HCT116 (cell line): Measurements from ENCODE around the gene LIMS2. TPM values are rescaled to one million over a fixed set of nuclear protein-coding genes. Genes with fewer than 3 reads are reported as not detected.

ENCODE experiments used
- ATAC-seq: fragments of 200-7000 bp; cut with Tn5 transposase; 2 replicates; pipeline ENCODE4 v1.9.1; 2020; ENCODE audit warnings: mild to moderate bottlenecking, moderate library complexity
- BruUV-seq: library from RNA; stranded (reverse); fragments of 400-500 nt; replicated peaks from 2 replicates; lab custom pipeline; 2021; lab: Mats Ljungman, UMichigan
- CTCF ChIA-PET: fragments of 300-600 bp; sonication (Branson Sonifier 250); formaldehyde crosslinking; loops from one replicate; lab custom pipeline; 2021; ENCODE audit warnings: antibody characterized with exemption; lab: Charles Lee
- POLR2A ChIA-PET: fragments of 300-600, 350-600 bp; sonication (Branson Sonifier 250); formaldehyde crosslinking; loops from one replicate; lab custom pipeline; 2021; ENCODE audit warnings: antibody characterized with exemption; lab: Charles Lee
- RAD21 ChIA-PET, 2 experiments: fragments of 300-600 bp; sonication (Branson Sonifier 250); formaldehyde crosslinking; loops; one replicate each; lab custom pipeline; 2023; ENCODE audit warnings: low total read pairs in 2 of 2; ENCODE audit not compliant: uncharacterized antibody in 2 of 2, unreplicated experiment in 2 of 2, low non-redundant PET in 1 of 2; lab: Charles Lee
- DNase-seq: peaks from one replicate; pipeline ENCODE4 v3.0.0-alpha.2; 2010; ENCODE audit warnings: low read depth, low spot score
- H2AFZ ChIP-seq: fragments of 200-600 bp; shearing (Covaris generic), sonication (generic); 2 replicates; pipeline ENCODE4 v1.6.1; 2017; ENCODE audit warnings: low read depth, mixed run types, mixed read lengths, antibody characterized with exemption, low read length; ENCODE audit not compliant: poor library complexity, severe bottlenecking
- H3K27ac ChIP-seq: 2 replicates; pipeline ENCODE4 v1.5.1; 2012; ENCODE audit warnings: low read depth, low read length
- H3K27me3 ChIP-seq: fragments of 200-600 bp; sonication (generic); 2 replicates; pipeline ENCODE4 v1.6.1; 2016; ENCODE audit warnings: mixed run types, low read length, mixed read lengths; ENCODE audit not compliant: insufficient read depth
- H3K36me3 ChIP-seq, 2 experiments: fragments of 200-500 bp in 1 of 2; fragments of 200-600 bp in 1 of 2; sonication (Bioruptor generic) in 1 of 2; sonication (generic) in 1 of 2; 2 replicates each; pipeline versions ENCODE4 v1.5.1 to v1.6.1; 2014 to 2016; ENCODE audit warnings: low read length in 2 of 2, inconsistent platforms in 1 of 2, mixed read lengths in 1 of 2, mixed run types in 1 of 2; ENCODE audit not compliant: insufficient read depth in 2 of 2, control insufficient read depth in 1 of 2
- H3K4me1 ChIP-seq, 2 experiments: fragments of 200-600 bp in 1 of 2; sonication (generic) in 1 of 2; 2 replicates each; pipeline versions ENCODE4 v1.5.1 to v1.6.1; 2012 to 2017; ENCODE audit warnings: low read length in 2 of 2, inconsistent platforms in 1 of 2, mild to moderate bottlenecking in 1 of 2, mixed read lengths in 1 of 2, mixed run types in 1 of 2, moderate library complexity in 1 of 2; ENCODE audit not compliant: insufficient read depth in 2 of 2, control insufficient read depth in 1 of 2
- H3K4me2 ChIP-seq: fragments of 200-600 bp; sonication (generic); 2 replicates; pipeline ENCODE4 v1.6.1; 2017; ENCODE audit warnings: mixed run types, low read length, mixed read lengths
- H3K4me3 ChIP-seq, 2 experiments: fragments of 200-600 bp in 1 of 2; sonication (generic) in 1 of 2; replicated peaks in 1 of 2; 2 replicates each; pipeline ENCODE4 v1.5.1; 2011 to 2016; ENCODE audit warnings: low read length in 2 of 2, control low read depth in 1 of 2, low read depth in 1 of 2, mild to moderate bottlenecking in 1 of 2, mixed read lengths in 1 of 2, mixed run types in 1 of 2
- H3K79me2 ChIP-seq: fragments of 200-600 bp; sonication (generic); 2 replicates; pipeline ENCODE4 v1.6.1; 2017; ENCODE audit warnings: mild to moderate bottlenecking, mixed run types, low read length, moderate library complexity, mixed read lengths; ENCODE audit not compliant: insufficient read depth
- H3K9ac ChIP-seq: fragments of 200-600 bp; sonication (generic); 2 replicates; pipeline ENCODE4 v1.6.1; 2016; ENCODE audit warnings: low read length, mixed read lengths
- H3K9me2 ChIP-seq: fragments of 200-600 bp; sonication (generic), shearing (Covaris generic); 2 replicates; pipeline ENCODE4 v1.6.1; 2017; ENCODE audit warnings: mixed run types, mild to moderate bottlenecking, moderate library complexity; ENCODE audit not compliant: insufficient read depth
- H3K9me3 ChIP-seq, 2 experiments: fragments of 200-500 bp in 1 of 2; fragments of 200-600 bp in 1 of 2; sonication (Bioruptor generic) in 1 of 2; sonication (generic) in 1 of 2; 2 replicates each; pipeline ENCODE4 v1.6.1; 2014 to 2017; ENCODE audit warnings: low read length in 2 of 2, mixed read lengths in 2 of 2, inconsistent platforms in 1 of 2, low read depth in 1 of 2, mild to moderate bottlenecking in 1 of 2, mixed run types in 1 of 2, moderate library complexity in 1 of 2; ENCODE audit not compliant: control insufficient read depth in 1 of 2, insufficient read depth in 1 of 2
- H4K20me1 ChIP-seq: fragments of 200-600 bp; sonication (generic), shearing (Covaris generic); 2 replicates; pipeline ENCODE4 v1.6.1; 2017; ENCODE audit warnings: mixed run types, mild to moderate bottlenecking, moderate library complexity; ENCODE audit not compliant: insufficient read depth
- EZH2 ChIP-seq: fragments of 200-600 bp; sonication (generic); IDR thresholded peaks from 2 replicates; pipeline ENCODE4 v1.6.1; 2017; ENCODE audit warnings: antibody characterized with exemption, mixed run types
- EZH2phosphoT487 ChIP-seq: fragments of 200-600 bp; IDR thresholded peaks from 2 replicates; pipeline ENCODE4 v1.6.1; 2018; ENCODE audit warnings: antibody characterized with exemption, borderline replicate concordance
- JUND ChIP-seq: IDR thresholded peaks from 2 replicates; pipeline ENCODE4 v1.6.1; 2012
- POLR2AphosphoS5 ChIP-seq: IDR thresholded peaks from 2 replicates; pipeline ENCODE4 v1.6.1; 2011; ENCODE audit warnings: mild to moderate bottlenecking, low read depth, low read length, moderate library complexity
- SP1 ChIP-seq: IDR thresholded peaks from 2 replicates; pipeline ENCODE4 v1.6.1; 2012; ENCODE audit warnings: low read depth
- intact Hi-C: fragments of 100-400 bp; cut with micrococcal nuclease; formaldehyde crosslinking; loops from 2 replicates; pipeline ENCODE4 v1.10.0; 2022
- total RNA-seq: library from RNA; stranded (reverse); gene quantifications from one replicate; pipeline ENCODE4 v1.2.1, GENCODE V29; 2021; ENCODE audit not compliant: unreplicated experiment
- TF ChIP-seq, protein P1 (sequence below), 3 experiments: fragments of 200-600 bp in 1 of 3; sonication (generic) in 1 of 3; IDR thresholded peaks in 2 of 3; conservative IDR thresholded peaks in 1 of 3; 2 replicates each; pipeline ENCODE4 v1.5.1; 2012 to 2017; ENCODE audit warnings: low read depth in 2 of 3, low read length in 2 of 3, antibody characterized with exemption in 1 of 3, borderline replicate concordance in 1 of 3, control low read depth in 1 of 3, mild to moderate bottlenecking in 1 of 3, mixed read lengths in 1 of 3, mixed run types in 1 of 3, moderate library complexity in 1 of 3; ENCODE audit not compliant: insufficient read depth in 1 of 3

The LIMS2 gene
- total RNA-seq, 1 experiment from 2014 or later: 3.7 TPM

DNA sequence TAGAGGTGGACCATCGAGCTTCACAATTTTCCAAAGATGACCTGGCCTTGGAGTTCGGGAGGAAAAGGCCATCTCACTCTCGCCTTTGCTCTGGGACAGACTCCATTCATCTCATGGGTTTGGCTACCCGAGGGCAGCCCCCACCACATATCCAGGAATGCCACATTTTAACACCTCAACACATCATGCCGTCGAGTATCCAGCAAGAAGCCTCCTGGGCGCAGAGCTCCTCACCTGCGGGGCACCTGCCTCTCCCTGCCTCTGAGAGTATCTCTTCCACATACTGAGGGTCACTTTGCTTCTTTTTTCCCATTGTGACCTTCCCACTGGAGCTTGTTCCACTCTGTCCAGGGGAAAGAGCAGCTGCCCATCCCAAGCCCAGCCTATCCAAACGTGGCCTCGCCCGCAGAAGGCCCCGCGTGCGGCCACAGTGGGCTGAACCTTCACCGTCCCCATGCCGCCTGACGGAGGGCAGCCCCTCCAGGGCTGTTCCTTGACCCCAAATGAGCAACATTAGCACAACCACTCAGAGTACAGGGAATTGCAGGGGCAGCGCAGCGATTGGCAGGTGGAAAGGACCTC, 5.5 kb upstream of the LIMS2 start:
- Histone ChIP-seq H3K4me3 (no peak overlapping the region), H3K9me2 (no peaks in the 10 kb centered on the region), H3K36me3 (no peaks in the 10 kb centered on the region), H3K27me3 (peaks cover 3% of the 10 kb centered on the region; the same call in 1 of the 2 replicates), H3K27ac (no peak overlapping the region), H4K20me1 (no peaks in the 10 kb centered on the region), H3K4me2 (no peak overlapping the region), H2AFZ (no peak overlapping the region), H3K9ac (no peak overlapping the region), H3K79me2 (no peaks in the 10 kb centered on the region), H3K4me1 (peaks cover 0 to 3% of the 10 kb centered on the region in 2 experiments; a peak in 2 of 4 replicates), H3K9me3 (no peaks in the 10 kb centered on the region)
- CTCF ChIA-PET: no interaction called here
- no TSS peak for BruUV-seq
- TF ChIP-seq EZH2phosphoT487: no peak
- TF ChIP-seq EZH2: no peak
- no peak for TF ChIP-seq SP1
- no peak for TF ChIP-seq JUND
- no peak for TF ChIP-seq POLR2AphosphoS5
- TF ChIP-seq, protein P1, sequence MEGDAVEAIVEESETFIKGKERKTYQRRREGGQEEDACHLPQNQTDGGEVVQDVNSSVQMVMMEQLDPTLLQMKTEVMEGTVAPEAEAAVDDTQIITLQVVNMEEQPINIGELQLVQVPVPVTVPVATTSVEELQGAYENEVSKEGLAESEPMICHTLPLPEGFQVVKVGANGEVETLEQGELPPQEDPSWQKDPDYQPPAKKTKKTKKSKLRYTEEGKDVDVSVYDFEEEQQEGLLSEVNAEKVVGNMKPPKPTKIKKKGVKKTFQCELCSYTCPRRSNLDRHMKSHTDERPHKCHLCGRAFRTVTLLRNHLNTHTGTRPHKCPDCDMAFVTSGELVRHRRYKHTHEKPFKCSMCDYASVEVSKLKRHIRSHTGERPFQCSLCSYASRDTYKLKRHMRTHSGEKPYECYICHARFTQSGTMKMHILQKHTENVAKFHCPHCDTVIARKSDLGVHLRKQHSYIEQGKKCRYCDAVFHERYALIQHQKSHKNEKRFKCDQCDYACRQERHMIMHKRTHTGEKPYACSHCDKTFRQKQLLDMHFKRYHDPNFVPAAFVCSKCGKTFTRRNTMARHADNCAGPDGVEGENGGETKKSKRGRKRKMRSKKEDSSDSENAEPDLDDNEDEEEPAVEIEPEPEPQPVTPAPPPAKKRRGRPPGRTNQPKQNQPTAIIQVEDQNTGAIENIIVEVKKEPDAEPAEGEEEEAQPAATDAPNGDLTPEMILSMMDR (IDR thresholded peaks at IDR 0.05 in 2 of 3, conservative IDR thresholded peaks at IDR 0.05 in 1 of 3; ENCODE audit: borderline replicate concordance in 1 of 3, insufficient read depth in 1 of 3, low read depth in 2 of 3, low read length in 2 of 3): no peak
- POLR2A ChIA-PET: no interaction called here
- DNase-seq (no peak), ATAC-seq (no peak)
- RAD21 ChIA-PET: no interaction called here
- intact Hi-C loops: no loop called here
